Measurements from ENCODE around the gene CRTC2.

CRTC2 gene

DNA sequence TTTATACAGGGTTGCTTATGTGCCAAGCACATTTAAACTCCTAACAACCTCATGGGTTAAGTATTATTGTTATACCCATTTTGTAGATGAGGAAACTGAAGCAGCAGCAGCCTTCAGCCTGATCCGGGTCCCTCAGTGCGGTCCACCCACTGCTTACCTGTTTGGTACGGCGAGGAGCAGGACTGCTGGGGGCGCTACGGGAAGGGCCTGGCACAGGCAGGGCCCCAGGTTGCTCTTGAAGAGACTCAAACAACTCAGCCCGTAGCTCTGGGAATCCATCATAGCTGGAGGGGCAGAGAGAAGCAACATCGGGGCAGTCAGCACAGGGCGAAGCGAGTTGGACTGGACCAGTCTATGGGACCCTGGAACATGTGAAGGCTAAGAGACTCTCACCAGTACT is 21.1 kb downstream of the CRTC2 start:
- 98% methylated on average over 10 of the region's 10 CpGs for WGBS, 2 experiments (ENCODE audit: insufficient coverage in 2 of 2)
- H3K9me3 ChIP-seq (ENCODE audit: control insufficient read depth, low read length), result no peaks in the 10 kb centered on the region
- no peak overlapping the region for H3K27ac ChIP-seq (ENCODE audit: low read depth, low read length, severe bottlenecking)
- no peak overlapping the region for H3K4me3 ChIP-seq (ENCODE audit: extremely low read depth, insufficient read depth, low read length, poor library complexity, severe bottlenecking)
- H3K36me3 ChIP-seq (ENCODE audit: control insufficient read depth, insufficient read depth, low read length), result peaks cover 85% of the 10 kb centered on the region
- no peaks in the 10 kb centered on the region for H3K4me1 ChIP-seq (ENCODE audit: control insufficient read depth, insufficient read depth, low read length, poor library complexity, severe bottlenecking)

DNA sequence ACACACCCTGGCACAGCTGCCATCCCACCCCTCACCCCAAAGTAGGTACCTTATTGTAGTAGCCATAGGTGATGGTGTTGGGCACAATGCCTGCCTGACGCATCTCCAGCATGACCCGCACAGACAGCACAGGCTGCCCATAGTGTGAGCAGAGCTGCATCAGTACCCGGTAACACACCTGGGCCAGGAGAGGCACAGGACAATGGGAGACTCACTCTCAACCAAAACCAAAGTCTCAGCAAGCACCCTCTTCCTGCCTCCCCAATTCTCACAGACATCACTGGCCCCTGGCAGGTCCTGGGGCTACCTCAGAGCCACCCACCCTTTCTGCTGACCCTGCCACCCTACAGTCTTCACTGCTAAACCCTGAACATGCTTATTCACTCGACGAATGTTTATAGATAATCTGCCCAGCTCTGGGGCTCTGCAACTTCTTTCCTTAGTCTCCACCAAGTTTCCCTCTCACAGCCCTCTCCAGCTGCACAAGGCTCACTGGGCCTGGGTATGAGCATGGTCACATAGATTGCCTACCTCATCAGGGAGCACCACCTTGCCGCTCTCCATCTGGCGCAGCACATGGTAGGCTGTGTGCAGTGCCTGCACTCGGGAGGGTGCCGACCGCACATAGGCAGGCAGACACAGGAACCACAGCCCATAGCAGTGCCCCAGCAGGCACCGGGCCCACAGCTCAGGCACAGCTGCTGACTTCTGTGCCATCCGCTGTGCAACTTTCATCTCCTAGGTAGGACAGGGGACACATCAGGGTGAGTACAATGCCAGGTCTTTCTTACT is 22.2 kb downstream of the CRTC2 start:
- peaks cover 76% of the 10 kb centered on the region for H3K36me3 ChIP-seq (ENCODE audit: control insufficient read depth, insufficient read depth, low read length)
- H3K4me3 ChIP-seq (ENCODE audit: extremely low read depth, insufficient read depth, low read length, poor library complexity, severe bottlenecking), result no peak overlapping the region
- no peaks in the 10 kb centered on the region for H3K9me3 ChIP-seq (ENCODE audit: control insufficient read depth, low read length)
- no peak overlapping the region for H3K27ac ChIP-seq (ENCODE audit: low read depth, low read length, severe bottlenecking)
- H3K4me1 ChIP-seq (ENCODE audit: control insufficient read depth, insufficient read depth, low read length, poor library complexity, severe bottlenecking), result no peaks in the 10 kb centered on the region
- WGBS, 2 experiments (ENCODE audit: insufficient coverage in 2 of 2), result 93 to 98% methylated on average over 12 of the region's 12 CpGs

DNA sequence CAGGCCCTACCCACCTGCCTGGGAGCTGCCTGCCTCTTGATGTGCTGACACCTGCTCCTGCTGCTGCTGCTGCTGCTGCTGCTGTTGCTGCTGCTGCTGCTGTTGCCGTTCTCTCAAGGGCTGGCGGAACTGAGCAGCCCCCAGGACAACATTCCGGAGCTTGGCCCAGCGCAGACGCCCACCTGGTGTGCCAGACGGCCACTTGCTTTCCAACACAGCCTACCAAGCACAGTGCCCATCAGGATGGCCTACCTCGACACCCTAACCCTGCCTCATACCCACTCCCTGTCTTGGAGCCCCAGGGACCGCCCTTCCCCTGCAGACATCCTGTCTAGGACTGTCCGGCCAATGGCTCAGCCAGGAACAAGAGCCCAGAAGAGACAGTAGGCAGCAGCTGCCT is 23.7 kb downstream of the CRTC2 start:
- H3K36me3 ChIP-seq (ENCODE audit: control insufficient read depth, insufficient read depth, low read length), result peaks cover 64% of the 10 kb centered on the region
- no peak overlapping the region for H3K4me3 ChIP-seq (ENCODE audit: extremely low read depth, insufficient read depth, low read length, poor library complexity, severe bottlenecking)
- H3K4me1 ChIP-seq (ENCODE audit: control insufficient read depth, insufficient read depth, low read length, poor library complexity, severe bottlenecking), result no peaks in the 10 kb centered on the region
- H3K9me3 ChIP-seq (ENCODE audit: control insufficient read depth, low read length), result no peaks in the 10 kb centered on the region
- H3K27ac ChIP-seq (ENCODE audit: low read depth, low read length, severe bottlenecking), result no peak overlapping the region
- 94 to 96% methylated on average over 7 to 8 of the region's 9 CpGs for whole genome bisulfite sequencing, 2 experiments (ENCODE audit: insufficient coverage in 2 of 2)

DNA sequence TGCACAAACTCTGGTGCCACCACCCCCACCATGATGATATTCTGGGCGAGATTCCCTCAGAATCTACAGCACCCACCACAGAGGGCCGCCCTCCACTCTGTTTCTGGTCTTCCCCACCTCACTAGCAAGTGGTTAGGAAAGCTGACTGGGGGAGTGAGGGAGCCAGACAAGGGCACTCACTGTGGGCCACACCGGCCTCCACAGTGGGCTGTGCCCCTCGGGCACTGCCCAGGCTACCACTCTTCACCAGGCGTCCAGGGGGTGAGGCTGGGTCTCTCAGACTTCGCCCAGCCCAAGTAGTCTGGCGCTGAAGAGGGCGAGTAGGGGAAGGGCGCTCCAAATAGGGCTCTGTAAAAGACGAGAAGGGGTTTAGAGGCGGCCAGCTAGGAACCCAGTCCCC is 24.5 kb downstream of the CRTC2 start:
- Histone ChIP-seq H3K36me3 (ENCODE audit: control insufficient read depth, insufficient read depth, low read length) (peaks cover 57% of the 10 kb centered on the region), H3K9me3 (ENCODE audit: control insufficient read depth, low read length) (no peaks in the 10 kb centered on the region), H3K4me1 (ENCODE audit: control insufficient read depth, insufficient read depth, low read length, poor library complexity, severe bottlenecking) (peaks cover 2% of the 10 kb centered on the region), H3K4me3 (ENCODE audit: extremely low read depth, insufficient read depth, low read length, poor library complexity, severe bottlenecking) (no peak overlapping the region), H3K27ac (ENCODE audit: low read depth, low read length, severe bottlenecking) (no peak overlapping the region)
- WGBS, 2 experiments (ENCODE audit: insufficient coverage in 2 of 2), result 95% methylated on average over 8 to 10 of the region's 11 CpGs

DNA sequence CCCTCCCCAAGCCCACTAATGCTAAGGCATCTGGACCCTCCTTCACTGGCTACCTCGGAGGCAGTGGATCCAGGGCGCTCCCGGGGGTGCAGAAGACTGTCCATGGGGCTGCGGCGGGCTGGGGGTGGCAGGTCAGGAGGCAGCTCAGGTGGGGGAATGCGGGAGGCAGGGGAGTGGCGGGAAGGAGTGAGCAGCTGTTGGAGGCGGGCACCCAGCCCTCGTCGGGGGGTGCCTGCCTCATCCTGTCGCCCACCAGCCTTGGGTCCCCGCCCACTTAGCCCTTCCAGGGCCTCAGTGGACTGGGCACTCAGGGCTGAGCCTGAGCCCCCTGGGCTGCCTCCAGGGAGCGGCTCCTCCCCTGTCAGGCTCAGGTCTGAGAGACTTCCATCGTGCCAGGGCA is 25.0 kb downstream of the CRTC2 start:
- WGBS, 2 experiments (ENCODE audit: insufficient coverage in 2 of 2), result 93 to 94% methylated on average over 5 to 8 of the region's 14 CpGs
- H3K4me3 ChIP-seq (ENCODE audit: extremely low read depth, insufficient read depth, low read length, poor library complexity, severe bottlenecking), result no peak overlapping the region
- peaks cover 55% of the 10 kb centered on the region for H3K36me3 ChIP-seq (ENCODE audit: control insufficient read depth, insufficient read depth, low read length)
- H3K4me1 ChIP-seq (ENCODE audit: control insufficient read depth, insufficient read depth, low read length, poor library complexity, severe bottlenecking), result peaks cover 7% of the 10 kb centered on the region
- H3K27ac ChIP-seq (ENCODE audit: low read depth, low read length, severe bottlenecking), result no peak overlapping the region
- H3K9me3 ChIP-seq (ENCODE audit: control insufficient read depth, low read length), result no peaks in the 10 kb centered on the region

DNA sequence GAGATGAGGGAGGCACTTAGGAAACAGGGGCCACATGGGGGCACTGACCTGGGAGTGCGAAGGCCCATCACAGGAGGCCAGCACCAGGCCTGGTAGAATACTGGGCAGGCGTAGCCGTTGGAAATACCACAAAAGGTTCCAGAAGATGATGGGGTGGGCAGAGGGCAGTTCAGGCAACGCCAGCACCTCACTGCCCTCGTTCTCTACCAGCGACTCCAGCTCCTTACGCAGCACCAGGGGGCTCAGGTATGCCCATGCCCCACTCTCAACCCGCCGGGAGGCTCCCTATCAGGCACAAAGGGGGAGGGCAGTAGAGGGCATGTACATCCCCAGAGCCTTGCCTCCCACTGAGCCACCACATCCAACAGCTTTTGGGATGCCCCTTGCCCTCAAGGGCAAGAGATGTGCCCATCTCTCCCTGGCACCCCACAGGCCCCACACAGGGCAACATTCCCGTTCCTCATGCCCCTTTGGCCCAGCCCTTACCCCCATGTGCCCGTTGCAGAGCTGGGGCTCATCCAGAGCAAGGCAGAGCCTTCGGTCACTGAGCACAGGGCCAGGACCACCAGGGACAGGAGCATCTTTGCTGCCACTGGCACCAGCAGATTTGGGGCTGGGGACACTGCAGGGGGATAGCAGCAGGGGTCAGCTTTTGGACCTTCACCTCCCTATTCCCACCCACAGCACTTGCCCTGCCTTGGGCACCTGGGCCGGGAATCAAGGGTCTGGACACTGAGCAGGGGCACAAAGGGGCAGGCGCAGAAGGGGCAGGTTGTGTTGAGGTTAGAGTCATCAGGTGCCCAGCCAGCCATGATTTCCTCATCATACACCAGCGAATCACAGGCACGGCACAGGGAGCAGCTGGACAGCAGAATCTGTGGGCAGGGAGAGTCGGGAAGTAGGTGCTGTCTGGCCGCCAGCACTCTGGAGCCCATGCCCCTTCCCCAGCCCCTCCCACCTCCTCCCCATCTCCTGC is 26.0 kb downstream of the CRTC2 start:
- WGBS, 2 experiments (ENCODE audit: insufficient coverage in 2 of 2), result 97 to 99% methylated on average over 10 to 13 of the region's 18 CpGs
- no peak overlapping the region for H3K27ac ChIP-seq (ENCODE audit: low read depth, low read length, severe bottlenecking)
- H3K4me1 ChIP-seq (ENCODE audit: control insufficient read depth, insufficient read depth, low read length, poor library complexity, severe bottlenecking), result peaks cover 7% of the 10 kb centered on the region
- H3K36me3 ChIP-seq (ENCODE audit: control insufficient read depth, insufficient read depth, low read length), result peaks cover 51% of the 10 kb centered on the region
- no peaks in the 10 kb centered on the region for H3K9me3 ChIP-seq (ENCODE audit: control insufficient read depth, low read length)
- H3K4me3 ChIP-seq (ENCODE audit: extremely low read depth, insufficient read depth, low read length, poor library complexity, severe bottlenecking), result no peak overlapping the region

DNA sequence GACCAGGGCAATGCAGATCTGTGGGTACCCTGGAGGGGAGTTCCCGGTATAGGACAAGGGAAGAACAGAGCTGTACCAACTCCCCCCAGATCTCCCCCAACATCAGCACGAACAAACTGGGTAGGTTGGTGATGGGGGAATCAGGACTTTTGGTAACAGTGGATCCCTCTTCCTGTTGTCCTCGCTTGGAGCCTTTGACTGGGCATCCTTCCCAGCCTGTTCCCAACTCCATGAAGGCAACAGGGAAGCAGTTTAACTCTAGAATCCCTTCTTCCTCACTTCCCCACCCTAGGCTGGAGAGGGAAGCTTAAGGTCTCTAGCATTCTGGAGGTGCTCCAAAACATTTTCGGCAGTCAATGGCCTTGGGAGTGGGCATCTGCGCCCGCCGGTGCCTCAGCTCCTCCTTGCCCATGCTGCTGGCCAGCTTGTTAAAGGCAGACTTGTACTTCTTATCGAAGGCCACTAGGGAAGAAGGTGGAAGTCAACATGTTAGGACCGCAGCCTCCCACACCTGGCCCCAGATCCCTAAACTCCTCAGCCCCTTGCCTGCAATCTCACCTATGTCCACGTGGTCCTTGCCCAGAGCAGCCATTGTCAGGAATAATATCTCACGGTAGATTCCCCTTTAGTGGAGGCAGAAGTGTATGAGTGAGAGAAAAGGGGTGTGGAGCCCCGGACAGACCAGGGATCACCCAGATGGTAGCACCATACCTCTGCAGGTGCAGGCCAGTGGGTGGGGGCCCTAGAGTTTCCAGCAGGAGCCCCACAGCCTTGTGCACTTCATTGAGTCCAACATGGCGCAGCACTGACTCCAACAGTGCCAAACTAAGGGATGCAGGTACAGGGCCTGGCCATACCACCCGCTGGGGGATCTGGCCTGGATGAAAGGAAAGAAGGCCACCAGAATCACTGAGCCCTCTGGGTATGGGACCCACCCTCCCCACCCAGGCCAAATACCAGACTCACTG is 28.1 kb downstream of the CRTC2 start:
- Histone ChIP-seq H3K27ac (ENCODE audit: low read depth, low read length, severe bottlenecking) (no peak overlapping the region), H3K4me3 (ENCODE audit: extremely low read depth, insufficient read depth, low read length, poor library complexity, severe bottlenecking) (no peak overlapping the region), H3K9me3 (ENCODE audit: control insufficient read depth, low read length) (no peaks in the 10 kb centered on the region), H3K4me1 (ENCODE audit: control insufficient read depth, insufficient read depth, low read length, poor library complexity, severe bottlenecking) (peaks cover 7% of the 10 kb centered on the region), H3K36me3 (ENCODE audit: control insufficient read depth, insufficient read depth, low read length) (peaks cover 31% of the 10 kb centered on the region)
- 98 to 99% methylated on average over 9 to 10 of the region's 14 CpGs for WGBS, 2 experiments (ENCODE audit: insufficient coverage in 2 of 2)

DNA sequence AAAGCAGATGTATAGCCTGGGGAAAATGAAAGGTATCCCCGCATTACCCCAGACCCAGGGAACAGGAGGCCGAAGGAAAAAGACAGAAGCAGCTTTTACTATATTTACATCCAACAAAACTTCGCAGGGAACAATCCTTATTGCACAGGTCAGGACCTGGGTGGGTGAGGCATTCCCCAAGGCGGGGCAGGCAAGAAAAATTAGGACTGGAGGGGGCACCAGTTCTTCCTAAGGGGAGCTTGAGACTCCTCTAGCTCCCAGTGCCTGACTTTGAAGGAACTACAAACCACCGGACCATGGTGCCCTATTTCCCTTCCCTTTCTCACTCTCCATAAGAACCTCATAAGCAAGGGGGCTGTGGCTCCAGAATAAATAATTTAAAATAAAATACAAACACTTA is 29.0 kb downstream of the CRTC2 start:
- Histone ChIP-seq H3K27ac (ENCODE audit: low read depth, low read length, severe bottlenecking) (no peak overlapping the region), H3K4me1 (ENCODE audit: control insufficient read depth, insufficient read depth, low read length, poor library complexity, severe bottlenecking) (peaks cover 7% of the 10 kb centered on the region), H3K9me3 (ENCODE audit: control insufficient read depth, low read length) (no peaks in the 10 kb centered on the region), H3K36me3 (ENCODE audit: control insufficient read depth, insufficient read depth, low read length) (peaks cover 25% of the 10 kb centered on the region), H3K4me3 (ENCODE audit: extremely low read depth, insufficient read depth, low read length, poor library complexity, severe bottlenecking) (no peak overlapping the region)
- WGBS, 2 experiments (ENCODE audit: insufficient coverage in 2 of 2), result 80 to 90% methylated on average over 1 to 2 of the region's 5 CpGs

DNA sequence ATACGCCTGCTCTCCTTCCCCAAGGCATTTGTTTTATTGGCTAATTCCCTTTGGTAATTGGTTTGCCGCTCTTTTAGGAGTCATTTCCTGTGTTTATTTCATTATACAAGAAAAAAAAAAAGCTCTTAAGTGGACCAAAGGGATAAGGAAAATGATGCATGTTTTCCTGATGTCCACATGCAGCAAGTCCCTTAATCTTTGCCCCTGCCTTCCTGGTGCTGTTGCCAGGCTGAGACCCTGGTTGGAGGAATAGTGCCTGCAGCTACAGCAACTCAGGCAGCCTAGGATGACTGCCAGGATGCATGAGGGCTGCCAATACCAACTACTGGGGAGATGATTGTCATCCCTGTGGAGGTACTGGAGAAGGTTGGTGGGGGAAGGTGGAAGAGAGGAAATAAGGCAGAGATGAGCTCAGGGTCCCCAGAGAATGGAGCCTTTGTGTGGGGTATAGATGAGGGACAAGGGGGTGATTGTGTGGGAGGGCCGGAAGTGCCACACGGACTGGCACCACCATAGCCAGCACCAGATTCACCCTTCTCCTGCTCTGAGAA is 29.5 kb downstream of the CRTC2 start:
- H3K27ac ChIP-seq (ENCODE audit: low read depth, low read length, severe bottlenecking), result no peak overlapping the region
- no peak overlapping the region for H3K4me3 ChIP-seq (ENCODE audit: extremely low read depth, insufficient read depth, low read length, poor library complexity, severe bottlenecking)
- H3K4me1 ChIP-seq (ENCODE audit: control insufficient read depth, insufficient read depth, low read length, poor library complexity, severe bottlenecking), result peaks cover 7% of the 10 kb centered on the region
- no peaks in the 10 kb centered on the region for H3K9me3 ChIP-seq (ENCODE audit: control insufficient read depth, low read length)
- WGBS, 2 experiments (ENCODE audit: insufficient coverage in 2 of 2), result 80 to 83% methylated on average over 1 of the region's 4 CpGs
- H3K36me3 ChIP-seq (ENCODE audit: control insufficient read depth, insufficient read depth, low read length), result peaks cover 19% of the 10 kb centered on the region

DNA sequence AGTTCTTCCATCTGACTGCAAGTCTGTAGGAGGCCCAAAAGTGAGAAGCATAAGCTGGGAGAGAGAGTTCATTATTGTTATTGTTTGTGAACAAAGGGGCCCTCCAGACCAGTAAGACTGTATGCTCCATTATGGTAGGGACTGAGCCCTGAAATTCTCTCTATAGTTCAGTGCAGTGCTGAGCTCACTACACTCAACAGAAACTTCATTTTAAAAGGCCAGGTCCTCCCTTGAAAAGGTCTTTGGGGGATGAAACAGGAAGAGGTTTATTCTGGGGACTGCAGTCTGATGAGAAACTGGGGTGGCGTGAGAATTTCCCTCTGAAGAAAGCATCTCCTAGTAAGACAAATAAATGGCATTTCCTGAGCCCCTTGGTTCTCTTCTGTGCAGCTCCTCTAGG is 30.2 kb downstream of the CRTC2 start:
- no CpG with 5 or more reads among the region's 1 CpG for WGBS, 2 experiments (ENCODE audit: insufficient coverage in 2 of 2)

More for the DNA sequence above, 30.2 kb downstream of the CRTC2 start:
- H3K27ac ChIP-seq (ENCODE audit: low read depth, low read length, severe bottlenecking), result no peak overlapping the region
- H3K4me3 ChIP-seq (ENCODE audit: extremely low read depth, insufficient read depth, low read length, poor library complexity, severe bottlenecking), result no peak overlapping the region
- peaks cover 13% of the 10 kb centered on the region for H3K36me3 ChIP-seq (ENCODE audit: control insufficient read depth, insufficient read depth, low read length)
- H3K9me3 ChIP-seq (ENCODE audit: control insufficient read depth, low read length), result no peaks in the 10 kb centered on the region
- H3K4me1 ChIP-seq (ENCODE audit: control insufficient read depth, insufficient read depth, low read length, poor library complexity, severe bottlenecking), result peaks cover 7% of the 10 kb centered on the region
